CD4-positive, alpha-beta T cell treated with Interleukin-6 for 4 hours (primary cell): ENCODE data around the gene NKX6-2.
"Not testable (repeated sequence)": the region's sequence is repeated elsewhere in the genome, so short reads cannot be mapped to it uniquely, and the experiment has no call there.

Source experiments
- DNase-seq: peaks from one replicate; pipeline ENCODE4 v3.0.0-alpha.2; 2020; ENCODE audit warnings: mixed read lengths

The NKX6-2 gene

GRCh38 chr10:132777441-132777840, 8.5 kb downstream of the NKX6-2 start:
- no peak for DNase-seq

GRCh38 chr10:132776821-132777220, 9.1 kb downstream of the NKX6-2 start:
- no peak for DNase-seq

- DNase-seq: no peak
Measured at GRCh38 chr10:132776186-132776585, 9.8 kb downstream of the NKX6-2 start.

GRCh38 chr10:132774902-132775863, 10.8 kb downstream of the NKX6-2 start:
- no peak for DNase-seq

- DNase-seq: no peak
Measured at GRCh38 chr10:132774181-132774901, 11.6 kb downstream of the NKX6-2 start.

GRCh38 chr10:132772816-132773215, 13.1 kb downstream of the NKX6-2 start:
- not testable (repeated sequence) for DNase-seq

GRCh38 chr10:132770061-132771021, 15.6 kb downstream of the NKX6-2 start:
- DNase-seq: no peak

- no peak for DNase-seq
Measured at GRCh38 chr10:132768346-132769248, 17.4 kb downstream of the NKX6-2 start.

- DNase-seq: no peak
Measured at GRCh38 chr10:132766291-132766690, 19.7 kb downstream of the NKX6-2 start.

- no peak for DNase-seq
Measured at GRCh38 chr10:132765435-132765834, 20.5 kb downstream of the NKX6-2 start.

GRCh38 chr10:132764108-132764507, 21.8 kb downstream of the NKX6-2 start:
- no peak for DNase-seq

- DNase-seq: no peak
Measured at GRCh38 chr10:132763545-132763944, 22.4 kb downstream of the NKX6-2 start.

GRCh38 chr10:132762267-132762666, 23.7 kb downstream of the NKX6-2 start:
- DNase-seq: no peak

- no peak for DNase-seq
Measured at GRCh38 chr10:132761395-132762060, 24.4 kb downstream of the NKX6-2 start.

- no peak for DNase-seq
Measured at GRCh38 chr10:132758865-132759264, 27.1 kb downstream of the NKX6-2 start.

- no peak for DNase-seq
Measured at GRCh38 chr10:132757171-132757570, 28.8 kb downstream of the NKX6-2 start.

- DNase-seq: no peak
Measured at GRCh38 chr10:132756591-132756990, 29.4 kb downstream of the NKX6-2 start.

- no peak for DNase-seq
Measured at GRCh38 chr10:132755166-132755711, 30.7 kb downstream of the NKX6-2 start.

- DNase-seq: no peak
Measured at GRCh38 chr10:132754071-132754470, 31.9 kb downstream of the NKX6-2 start.

GRCh38 chr10:132753596-132753995, 32.4 kb downstream of the NKX6-2 start:
- DNase-seq: no peak

GRCh38 chr10:132752961-132753360, 33.0 kb downstream of the NKX6-2 start:
- DNase-seq: no peak
